HG03354 (cell line): ENCODE results near the gene EREG.

ENCODE experiments used
- ATAC-seq: cut with Tn5 transposase; IDR thresholded peaks from one replicate; pipeline ENCODE4 v1.9.1; 2021; ENCODE audit warnings: mild to moderate bottlenecking; ENCODE audit not compliant: unreplicated experiment, poor library complexity, severe bottlenecking

The EREG gene, protein sequence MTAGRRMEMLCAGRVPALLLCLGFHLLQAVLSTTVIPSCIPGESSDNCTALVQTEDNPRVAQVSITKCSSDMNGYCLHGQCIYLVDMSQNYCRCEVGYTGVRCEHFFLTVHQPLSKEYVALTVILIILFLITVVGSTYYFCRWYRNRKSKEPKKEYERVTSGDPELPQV

DNA sequence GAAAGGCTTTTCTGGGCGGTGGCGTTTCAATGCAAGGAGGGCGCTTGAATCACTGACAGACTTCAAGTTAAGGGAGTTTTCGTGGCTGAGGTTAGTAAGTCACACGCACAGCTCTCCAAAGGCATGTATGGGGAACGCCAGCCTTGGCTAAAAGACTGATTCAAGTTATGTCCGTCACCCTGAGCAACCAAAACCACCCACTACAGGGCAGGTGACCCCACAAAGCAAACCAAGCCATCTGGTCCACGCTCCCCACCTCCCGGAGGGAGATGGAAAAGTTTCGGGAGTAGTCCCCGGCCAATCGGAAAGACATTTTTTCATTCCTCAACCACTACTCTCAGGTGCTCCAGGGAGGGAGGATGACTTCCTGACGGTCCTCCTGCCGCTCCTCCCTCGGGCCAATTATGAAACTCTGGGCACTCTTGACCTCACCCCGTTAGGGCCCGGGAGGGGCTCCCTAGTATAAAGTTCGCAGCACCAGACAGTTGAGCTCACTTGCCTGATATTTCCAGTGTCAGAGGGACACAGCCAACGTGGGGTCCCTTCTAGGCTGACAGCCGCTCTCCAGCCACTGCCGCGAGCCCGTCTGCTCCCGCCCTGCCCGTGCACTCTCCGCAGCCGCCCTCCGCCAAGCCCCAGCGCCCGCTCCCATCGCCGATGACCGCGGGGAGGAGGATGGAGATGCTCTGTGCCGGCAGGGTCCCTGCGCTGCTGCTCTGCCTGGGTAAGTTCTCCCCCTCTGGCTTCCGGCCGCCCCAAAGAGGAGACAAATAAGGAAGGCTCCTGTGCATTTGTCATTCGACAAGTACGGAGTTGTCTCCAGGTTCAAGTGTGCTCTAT is at the start of gene EREG:
TSS of gene EREG (plus strand) at position 494 of the 840 bp plus-strand sequence. CDS start at position 658, 164 bp downstream.
- peak; percentile 56 for ATAC-seq

- no peak for ATAC-seq
These were observed 49.6 kb upstream of the EREG start for GRCh38 chr4:74315376-74315775.

DNA sequence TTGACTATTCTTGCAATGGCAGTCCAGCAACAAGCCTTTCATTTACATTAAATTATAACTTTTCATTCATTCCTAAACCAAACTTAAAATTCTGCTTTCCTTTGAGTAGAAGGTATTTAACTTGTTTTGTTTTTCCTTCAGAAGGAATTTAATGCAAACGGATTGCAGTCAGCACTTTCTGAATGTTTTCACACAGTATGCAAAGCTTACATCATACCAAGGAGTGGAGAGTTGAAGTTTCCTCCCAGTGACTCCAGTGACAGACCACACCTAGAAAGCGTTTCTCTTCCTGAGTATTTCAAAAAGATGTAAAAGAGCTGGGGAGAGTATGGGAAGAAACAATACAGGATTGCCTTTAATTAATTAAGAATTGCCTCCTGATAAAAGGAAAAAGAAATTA is 48.5 kb upstream of the EREG start:
- no peak for ATAC-seq

DNA sequence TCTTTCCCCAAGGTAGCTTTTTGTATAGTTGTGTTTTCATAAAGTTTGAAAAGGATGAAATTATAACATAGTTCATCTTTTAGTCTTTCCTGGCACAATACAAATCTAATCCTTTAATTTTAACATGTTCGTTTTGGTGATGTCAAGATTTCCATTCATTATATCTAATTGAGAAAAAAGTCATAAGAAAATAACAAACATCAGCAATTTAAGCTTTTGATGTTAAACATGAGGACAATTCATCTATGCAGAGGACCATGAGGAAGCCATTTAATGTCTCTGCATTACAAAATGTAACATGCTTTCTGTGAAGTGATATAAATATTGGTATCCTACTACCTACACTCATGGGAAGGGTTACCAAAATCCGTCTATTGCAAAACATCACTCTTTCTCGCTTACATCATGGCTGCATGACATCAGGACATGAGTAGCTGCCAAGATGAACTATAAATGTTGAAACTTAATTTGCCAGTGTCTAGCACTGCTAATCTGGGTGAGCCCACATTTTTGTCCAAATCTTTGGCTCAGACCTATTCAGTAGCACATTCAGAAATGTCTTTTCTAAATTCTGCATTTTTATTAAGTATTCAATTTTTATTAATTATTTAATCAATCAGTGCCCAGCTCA is 47.2 kb upstream of the EREG start:
- no peak for ATAC-seq

DNA sequence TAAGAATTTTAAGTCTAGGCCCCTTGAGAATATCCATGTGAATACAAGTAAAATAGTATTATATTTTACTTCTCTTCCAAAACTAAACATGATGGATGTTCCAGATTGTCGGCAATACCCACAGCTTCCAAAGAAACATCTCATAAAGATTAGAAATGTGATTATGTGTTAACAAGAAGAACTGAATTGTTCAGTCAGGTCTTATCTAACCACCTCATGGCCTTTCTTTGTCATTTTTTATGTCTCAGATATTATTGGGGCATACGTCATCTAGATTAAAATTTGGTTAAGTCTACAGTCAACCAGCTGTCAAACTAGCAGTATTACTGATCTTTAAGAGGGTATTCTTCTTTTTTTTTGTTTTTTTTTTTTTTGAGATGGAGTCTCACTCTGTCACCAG is 46.7 kb upstream of the EREG start:
- ATAC-seq, result no peak

GRCh38 chr4:74319470-74319869 is 45.5 kb upstream of the EREG start:
- ATAC-seq, result no peak

DNA sequence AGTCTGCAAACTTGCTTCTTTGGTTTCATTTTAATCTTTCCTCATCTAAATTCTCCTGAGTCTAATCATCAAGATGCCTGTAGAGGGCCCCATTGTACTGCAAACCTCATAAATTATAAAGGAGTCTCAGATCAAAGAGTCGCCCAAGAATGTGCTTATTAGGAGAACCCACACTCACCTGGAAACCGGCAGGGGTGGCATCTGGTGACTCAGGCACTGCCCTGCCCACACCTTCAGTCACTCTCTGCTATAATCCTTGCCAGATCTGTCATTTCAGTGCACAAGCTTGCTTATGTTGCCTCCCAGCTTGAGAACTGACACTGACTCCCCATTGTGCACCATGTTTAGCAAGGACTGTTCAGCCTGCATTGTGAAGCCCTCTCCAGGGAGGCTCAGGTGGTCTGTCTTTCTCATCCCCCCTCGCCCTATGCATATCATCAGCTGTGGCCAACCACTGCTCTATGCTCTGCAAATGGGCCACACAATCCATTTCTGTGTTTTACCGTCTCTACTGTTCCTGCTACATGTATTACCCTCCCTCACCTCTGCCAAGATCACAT is 44.3 kb upstream of the EREG start:
- ATAC-seq, result peak; percentile 80

- ATAC-seq, result no peak
These were observed 42.6 kb upstream of the EREG start for GRCh38 chr4:74322301-74322700.

DNA sequence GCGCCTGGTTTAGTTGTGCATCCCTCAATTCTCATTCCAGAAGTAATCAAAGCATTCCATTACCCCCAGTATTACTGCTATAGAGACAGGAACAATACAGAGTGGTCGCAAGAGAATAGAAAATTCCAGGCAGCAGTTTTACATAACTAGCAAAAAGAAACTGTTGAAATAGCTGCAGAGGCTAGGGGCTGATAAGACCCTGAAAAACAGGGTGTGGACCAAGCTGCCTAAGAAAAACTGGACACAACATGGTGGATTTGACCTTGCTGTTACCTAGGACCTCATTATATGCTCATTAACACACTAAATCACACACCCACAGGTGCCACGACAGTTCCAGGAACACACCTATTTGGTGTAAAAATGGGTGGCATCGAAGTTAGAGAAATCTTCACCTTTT is 41.3 kb upstream of the EREG start:
- no peak for ATAC-seq

DNA sequence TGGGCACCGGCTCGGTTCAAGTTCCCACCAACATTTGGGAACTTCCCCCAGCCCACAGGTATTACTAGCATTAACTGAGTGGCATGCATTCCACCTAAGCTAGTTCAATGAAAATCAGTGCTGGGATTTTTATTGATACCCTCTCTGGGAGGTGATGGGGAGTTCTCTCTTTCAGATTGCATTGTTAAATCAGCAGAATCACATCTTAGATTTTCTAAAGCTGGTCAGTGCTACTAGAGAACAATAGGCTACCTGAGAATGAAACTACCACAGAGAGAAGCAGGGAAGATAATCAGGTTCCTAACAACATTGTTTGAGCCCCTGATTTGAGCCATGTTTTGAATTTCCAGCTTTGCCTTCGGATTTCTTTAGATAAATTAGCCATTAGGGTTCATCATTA is 40.7 kb upstream of the EREG start:
- no peak for ATAC-seq

GRCh38 chr4:74325886-74326285 is 39.1 kb upstream of the EREG start:
- ATAC-seq, result no peak

- no peak for ATAC-seq
These were observed 37.2 kb upstream of the EREG start for GRCh38 chr4:74327762-74328161.

DNA sequence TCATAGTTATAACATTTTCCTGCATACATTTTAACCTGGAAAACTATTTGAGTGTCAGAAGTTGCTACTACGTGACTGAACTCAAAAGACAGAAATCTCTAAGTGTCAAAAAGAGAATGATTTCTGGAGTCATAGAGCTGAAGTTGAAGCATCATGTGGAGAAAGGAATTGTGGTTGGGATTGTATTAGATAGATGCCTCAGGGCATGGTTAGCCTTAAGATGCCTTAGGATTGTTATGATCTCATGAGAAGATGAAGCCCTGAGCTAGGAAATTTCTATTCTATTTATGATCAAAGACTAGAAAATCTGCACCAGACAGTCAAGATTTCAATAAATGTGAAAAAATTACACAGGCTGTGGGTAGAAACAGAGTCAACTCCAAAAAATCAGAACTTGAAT is 36.4 kb upstream of the EREG start:
- ATAC-seq, result no peak

- no peak for ATAC-seq
These were observed 35.6 kb upstream of the EREG start for GRCh38 chr4:74329307-74329706.

DNA sequence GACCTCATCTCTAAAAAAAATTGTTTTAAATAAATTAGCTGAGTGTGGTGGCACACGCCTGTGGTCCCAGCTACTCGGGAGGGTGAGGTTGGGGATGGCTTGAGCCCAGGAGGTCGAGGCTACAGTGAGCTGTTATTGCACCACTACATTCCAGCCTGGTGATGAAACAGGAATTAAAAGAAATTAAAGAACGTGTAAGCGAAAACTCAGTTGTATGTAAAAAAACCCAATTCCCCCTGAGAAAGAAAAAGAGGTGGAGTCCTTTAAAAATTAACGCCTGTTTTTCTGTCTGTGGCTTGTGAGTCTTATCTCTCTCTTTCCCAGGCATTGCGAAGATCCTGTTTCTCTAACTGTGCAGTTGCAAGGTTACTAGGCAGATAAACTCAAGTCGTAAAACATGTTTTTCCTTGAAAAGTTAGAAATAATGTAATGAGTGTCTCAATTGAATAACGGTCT is 34.6 kb upstream of the EREG start:
- ATAC-seq, result no peak

DNA sequence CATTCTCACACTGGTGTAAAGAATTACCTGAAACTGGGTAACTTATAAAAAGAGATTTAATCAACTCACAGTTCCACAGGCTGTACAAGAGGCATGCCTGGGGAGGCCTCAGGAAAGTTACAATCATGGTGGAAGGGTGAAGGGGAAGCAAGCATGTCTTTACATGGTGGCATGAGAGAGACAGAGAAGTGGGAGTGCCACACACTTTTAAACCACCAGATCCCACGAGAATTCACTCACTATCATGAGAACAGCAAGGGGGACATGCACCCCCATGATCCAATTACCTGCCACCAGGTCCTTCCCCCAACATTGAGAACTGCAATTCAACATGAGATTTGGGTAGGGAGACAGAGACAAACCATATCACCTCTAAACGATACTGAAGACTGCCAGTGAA is 33.7 kb upstream of the EREG start:
- ATAC-seq, result no peak

- ATAC-seq, result no peak
These were observed 33.0 kb upstream of the EREG start for GRCh38 chr4:74331944-74332343.

DNA sequence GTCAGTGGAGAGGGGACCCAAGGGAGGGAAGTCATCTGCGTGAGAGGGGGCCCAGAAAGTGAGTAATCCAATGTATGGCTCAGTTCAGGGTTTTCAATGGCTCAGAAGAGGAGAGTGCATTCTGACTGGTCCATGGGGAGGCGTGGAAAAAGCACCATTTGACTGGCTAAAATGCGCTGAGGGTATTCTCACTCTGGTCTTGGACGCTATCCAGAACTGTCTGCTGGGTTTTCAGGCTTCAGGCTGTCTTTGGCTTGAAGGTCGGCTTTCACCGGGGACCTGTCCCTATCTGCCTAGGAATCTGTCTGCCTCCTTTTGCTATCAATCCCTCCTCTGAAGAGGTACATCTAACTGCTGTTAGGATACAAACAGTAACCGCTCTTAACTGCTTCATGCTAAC is 30.3 kb upstream of the EREG start:
- ATAC-seq, result no peak

DNA sequence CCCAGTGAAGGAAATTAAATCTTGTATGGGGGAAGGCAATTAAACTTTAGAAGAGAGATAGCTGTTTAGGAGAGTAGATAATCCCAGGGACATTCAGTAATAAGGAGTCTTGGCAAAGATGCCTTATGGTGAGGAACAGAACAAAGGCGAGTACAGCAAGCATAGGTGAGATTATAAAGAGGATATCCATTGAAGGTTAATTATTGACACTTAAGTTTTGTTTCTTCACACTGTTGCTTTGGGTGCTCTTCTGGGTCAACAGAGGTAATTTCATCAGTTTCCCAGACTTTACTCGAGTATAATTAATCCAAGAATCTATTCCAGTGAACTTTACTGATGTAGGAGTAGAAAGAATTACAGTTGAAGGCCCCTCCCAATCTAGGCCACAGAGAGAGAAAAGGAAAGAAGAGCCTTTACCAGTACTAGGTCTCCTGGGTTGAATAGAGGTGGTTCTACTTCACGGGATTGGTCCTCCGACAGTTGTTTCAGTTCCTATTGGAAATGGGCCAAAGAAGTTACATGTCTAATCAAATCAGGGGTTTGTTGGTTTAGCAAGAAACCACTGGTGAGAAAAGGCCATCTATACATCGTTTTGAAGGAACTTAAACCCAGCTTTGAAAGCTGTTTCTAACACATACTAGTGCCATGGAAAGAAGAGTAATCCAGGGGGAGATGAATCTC is 29.5 kb upstream of the EREG start:
- no peak for ATAC-seq

DNA sequence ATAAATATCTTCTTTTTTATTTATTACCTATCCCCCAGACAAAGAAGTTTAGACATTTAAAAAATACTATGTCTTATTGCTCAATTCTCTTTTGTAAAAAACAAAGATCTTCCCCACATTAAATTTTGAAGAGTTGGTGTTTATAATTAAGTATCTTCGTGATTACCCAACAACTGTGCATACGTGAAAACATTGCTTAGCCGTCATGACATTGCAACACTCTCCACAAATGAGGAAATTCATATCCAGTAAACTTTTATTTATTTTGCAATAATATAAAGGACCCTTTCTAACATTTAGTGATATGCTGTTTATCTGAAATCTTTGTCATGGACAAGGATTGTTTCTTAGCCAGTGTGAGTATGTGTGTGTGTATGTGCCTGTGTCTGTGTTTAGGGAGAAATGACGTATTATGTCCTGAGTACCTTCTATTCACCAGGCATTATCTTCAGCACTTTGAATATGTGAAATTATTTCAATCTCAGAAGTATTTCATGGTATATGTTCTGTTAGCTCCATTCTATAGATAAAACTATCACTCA is 26.1 kb upstream of the EREG start:
- no peak for ATAC-seq
